Brain microvascular endothelial cell (primary cell): Measurements from ENCODE around the gene COA3.

Source experiments
- DNase-seq: peaks from one replicate; pipeline ENCODE4 v3.0.0-alpha.2; 2020
- H3K27ac ChIP-seq: fragments of 250-450 bp; sonication (Bioruptor Pico); 2 replicates; pipeline ENCODE4 v1.5.1; 2020; ENCODE audit warnings: mild to moderate bottlenecking, moderate library complexity
- H3K27me3 ChIP-seq: fragments of 250-450 bp; sonication (Bioruptor Pico); replicated peaks from 2 replicates; pipeline ENCODE4 v1.5.1; 2020; ENCODE audit warnings: mild to moderate bottlenecking
- H3K36me3 ChIP-seq: fragments of 250-450 bp; sonication (Bioruptor Pico); replicated peaks from 2 replicates; pipeline ENCODE4 v1.5.1; 2020; ENCODE audit warnings: mild to moderate bottlenecking
- H3K4me3 ChIP-seq: 2 replicates; pipeline ENCODE4 v1.5.1; 2011; ENCODE audit warnings: low read depth, mild to moderate bottlenecking, control low read depth, low read length, moderate library complexity
- in situ Hi-C: cut with HindIII; loops from 2 replicates; pipeline ENCODE4 v1.10.0; 2017; ENCODE audit warnings: low sequenced_read_pairs, low pct_ligation_motif_present
- TF ChIP-seq, protein P1 (sequence below): IDR thresholded peaks from 2 replicates; pipeline ENCODE4 v1.5.1; 2011; ENCODE audit warnings: low read depth, mild to moderate bottlenecking, moderate library complexity, low read length, control low read depth, inconsistent platforms; ENCODE audit errors: missing control alignments

Gene COA3

DNA sequence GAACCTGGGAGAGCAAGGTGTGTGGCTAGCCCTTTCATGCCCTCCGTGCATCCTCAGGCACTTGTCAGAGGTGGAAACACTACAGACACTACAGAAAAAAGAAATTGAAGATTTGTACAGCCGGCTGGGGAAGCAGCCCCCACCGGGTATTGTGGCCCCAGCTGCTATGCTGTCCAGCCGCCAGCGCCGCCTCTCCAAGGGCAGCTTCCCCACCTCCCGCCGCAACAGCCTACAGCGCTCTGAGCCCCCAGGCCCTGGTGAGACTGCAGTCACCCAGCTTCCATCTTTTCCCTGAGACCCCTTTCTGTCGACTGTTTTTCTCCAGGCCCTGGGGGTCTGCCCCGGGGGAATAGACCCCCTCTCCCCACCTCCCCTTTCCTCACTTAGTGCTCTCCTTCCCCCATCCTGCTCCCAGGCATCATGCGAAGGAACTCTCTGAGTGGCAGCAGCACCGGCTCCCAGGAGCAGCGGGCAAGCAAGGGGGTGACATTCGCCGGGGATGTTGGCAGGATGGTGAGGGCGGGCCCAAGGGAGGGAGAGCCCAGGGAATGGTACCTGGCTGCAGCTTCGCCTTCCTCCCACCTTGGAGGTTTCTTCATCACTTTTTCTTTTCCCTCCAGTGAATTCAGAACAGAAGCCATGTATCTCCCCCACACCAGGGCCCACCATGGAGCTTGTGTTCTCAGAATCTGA is 2.3 kb downstream of the COA3 start:
- Histone ChIP-seq H3K36me3 (no peaks in the 10 kb centered on the region), H3K27ac (no peak overlapping the region), H3K4me3 (no peak overlapping the region), H3K27me3 (no peaks in the 10 kb centered on the region)
- no peak for DNase-seq
- in situ Hi-C loops: no loop called here
- TF ChIP-seq, protein P1, sequence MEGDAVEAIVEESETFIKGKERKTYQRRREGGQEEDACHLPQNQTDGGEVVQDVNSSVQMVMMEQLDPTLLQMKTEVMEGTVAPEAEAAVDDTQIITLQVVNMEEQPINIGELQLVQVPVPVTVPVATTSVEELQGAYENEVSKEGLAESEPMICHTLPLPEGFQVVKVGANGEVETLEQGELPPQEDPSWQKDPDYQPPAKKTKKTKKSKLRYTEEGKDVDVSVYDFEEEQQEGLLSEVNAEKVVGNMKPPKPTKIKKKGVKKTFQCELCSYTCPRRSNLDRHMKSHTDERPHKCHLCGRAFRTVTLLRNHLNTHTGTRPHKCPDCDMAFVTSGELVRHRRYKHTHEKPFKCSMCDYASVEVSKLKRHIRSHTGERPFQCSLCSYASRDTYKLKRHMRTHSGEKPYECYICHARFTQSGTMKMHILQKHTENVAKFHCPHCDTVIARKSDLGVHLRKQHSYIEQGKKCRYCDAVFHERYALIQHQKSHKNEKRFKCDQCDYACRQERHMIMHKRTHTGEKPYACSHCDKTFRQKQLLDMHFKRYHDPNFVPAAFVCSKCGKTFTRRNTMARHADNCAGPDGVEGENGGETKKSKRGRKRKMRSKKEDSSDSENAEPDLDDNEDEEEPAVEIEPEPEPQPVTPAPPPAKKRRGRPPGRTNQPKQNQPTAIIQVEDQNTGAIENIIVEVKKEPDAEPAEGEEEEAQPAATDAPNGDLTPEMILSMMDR: no peak

DNA sequence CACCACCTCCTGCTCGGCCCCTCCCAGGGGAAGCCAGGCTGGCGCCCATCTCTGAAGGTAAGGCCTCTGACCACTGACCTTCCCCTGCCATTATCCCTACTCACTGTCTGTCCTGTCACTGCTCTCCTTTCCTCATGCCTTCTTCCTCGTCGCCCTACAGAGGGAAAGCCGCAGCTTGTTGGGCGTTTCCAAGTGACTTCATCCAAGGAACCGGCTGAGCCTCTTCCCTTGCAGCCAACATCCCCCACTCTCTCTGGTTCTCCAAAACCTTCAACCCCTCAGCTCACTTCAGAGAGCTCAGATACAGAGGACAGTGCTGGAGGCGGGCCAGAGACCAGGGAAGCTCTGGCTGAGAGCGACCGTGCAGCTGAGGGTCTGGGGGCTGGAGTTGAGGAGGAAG is 3.0 kb downstream of the COA3 start:
- H3K4me3 ChIP-seq: no peak overlapping the region
- in situ Hi-C loops: no loop called here
- H3K27ac ChIP-seq: no peak overlapping the region
- no peaks in the 10 kb centered on the region for H3K27me3 ChIP-seq
- no peaks in the 10 kb centered on the region for H3K36me3 ChIP-seq
- DNase-seq: no peak
- TF ChIP-seq, protein P1: no peak

DNA sequence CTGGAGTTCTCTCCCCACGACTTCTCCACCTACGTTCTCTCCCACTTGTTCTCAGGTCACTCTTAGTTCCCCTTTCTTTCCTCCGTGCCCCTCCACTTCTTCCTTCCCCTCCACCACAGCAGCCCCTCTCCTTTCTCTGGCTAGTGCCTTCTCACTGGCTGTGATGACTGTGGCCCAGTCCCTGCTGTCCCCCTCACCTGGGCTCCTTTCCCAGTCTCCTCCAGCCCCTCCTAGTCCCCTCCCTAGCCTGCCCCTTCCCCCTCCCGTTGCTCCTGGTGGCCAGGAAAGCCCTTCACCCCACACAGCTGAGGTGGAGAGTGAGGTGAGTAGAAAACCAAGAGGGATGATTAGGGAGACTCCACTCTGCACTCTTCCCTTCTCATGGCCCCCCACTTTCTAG is 3.4 kb downstream of the COA3 start:
- in situ Hi-C loops: no loop called here
- Histone ChIP-seq H3K36me3 (no peaks in the 10 kb centered on the region), H3K27ac (no peak overlapping the region), H3K27me3 (no peaks in the 10 kb centered on the region), H3K4me3 (no peak overlapping the region)
- TF ChIP-seq, protein P1: no peak
- DNase-seq: no peak

DNA sequence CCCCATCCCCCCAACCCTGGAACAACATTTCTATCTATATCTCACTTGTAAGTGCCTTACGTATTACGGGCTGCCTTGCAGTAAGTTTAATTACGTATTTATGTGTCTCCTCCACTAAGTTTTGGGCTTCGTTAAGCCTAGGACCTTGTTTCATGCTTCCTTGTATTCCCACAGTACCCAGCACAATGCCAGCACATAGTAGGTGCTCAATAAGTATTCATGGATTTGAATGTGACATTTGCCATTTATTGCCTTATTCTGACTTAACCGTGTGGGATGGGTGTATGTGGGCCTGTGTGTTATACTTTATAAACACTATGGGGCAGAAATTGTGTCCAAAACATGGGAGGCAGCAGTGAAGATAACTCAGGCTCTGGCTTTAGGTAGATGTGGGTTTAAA is 6.0 kb downstream of the COA3 start:
- peaks cover 10% of the 10 kb centered on the region for H3K36me3 ChIP-seq
- in situ Hi-C loops: no loop called here
- no peaks in the 10 kb centered on the region for H3K27me3 ChIP-seq
- TF ChIP-seq, protein P1: no peak
- H3K27ac ChIP-seq: no peak overlapping the region
- no peak overlapping the region for H3K4me3 ChIP-seq
- DNase-seq: no peak

DNA sequence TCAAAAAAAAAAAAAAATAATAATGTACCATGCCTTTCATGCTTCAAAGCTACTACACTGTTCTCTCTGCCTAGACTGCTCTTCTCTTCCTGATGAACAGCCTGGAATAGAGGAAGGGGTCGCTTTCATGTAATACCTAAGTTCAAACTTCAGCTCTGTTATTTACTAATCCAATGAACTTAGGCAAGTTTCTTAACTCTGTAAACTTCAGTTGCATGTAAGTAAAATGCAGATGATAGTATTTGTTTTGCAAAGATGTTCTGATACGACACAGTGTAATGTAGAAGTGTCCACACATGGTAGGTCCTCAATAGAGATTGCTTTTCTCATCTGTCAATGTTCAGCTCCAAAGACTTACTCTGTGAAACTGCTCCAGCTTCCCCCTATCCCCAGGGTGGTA is 6.6 kb downstream of the COA3 start:
- Histone ChIP-seq H3K36me3 (peaks cover 15% of the 10 kb centered on the region), H3K27me3 (no peaks in the 10 kb centered on the region), H3K27ac (no peak overlapping the region), H3K4me3 (no peak overlapping the region)
- no peak for DNase-seq
- TF ChIP-seq, protein P1: no peak
- in situ Hi-C loops: no loop called here

DNA sequence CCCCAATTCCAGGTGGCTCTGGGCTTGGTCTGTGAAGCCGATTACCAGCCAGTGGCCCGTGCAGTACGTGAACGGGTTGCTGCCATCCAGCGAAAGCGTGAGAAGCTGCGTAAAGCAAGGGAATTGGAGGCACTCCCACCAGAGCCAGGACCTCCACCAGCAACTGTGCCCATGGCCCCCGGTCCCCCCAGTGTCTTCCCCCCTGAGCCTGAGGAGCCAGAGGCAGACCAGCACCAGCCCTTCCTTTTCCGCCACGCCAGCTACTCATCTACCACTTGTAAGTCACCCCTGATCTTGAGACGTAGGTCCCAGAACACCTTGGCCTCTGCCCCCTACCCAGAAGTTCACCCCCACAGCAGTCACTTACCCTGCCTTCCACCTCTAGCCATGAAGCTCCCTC is 11.2 kb downstream of the COA3 start:
- in situ Hi-C loops: no loop called here
- TF ChIP-seq, protein P1: no peak
- Histone ChIP-seq H3K4me3 (no peak overlapping the region), H3K36me3 (peaks cover 15% of the 10 kb centered on the region), H3K27me3 (no peaks in the 10 kb centered on the region), H3K27ac (no peak overlapping the region)
- no peak for DNase-seq
